ENCODE measurements around the gene SRD5A1.

Gene SRD5A1

DNA sequence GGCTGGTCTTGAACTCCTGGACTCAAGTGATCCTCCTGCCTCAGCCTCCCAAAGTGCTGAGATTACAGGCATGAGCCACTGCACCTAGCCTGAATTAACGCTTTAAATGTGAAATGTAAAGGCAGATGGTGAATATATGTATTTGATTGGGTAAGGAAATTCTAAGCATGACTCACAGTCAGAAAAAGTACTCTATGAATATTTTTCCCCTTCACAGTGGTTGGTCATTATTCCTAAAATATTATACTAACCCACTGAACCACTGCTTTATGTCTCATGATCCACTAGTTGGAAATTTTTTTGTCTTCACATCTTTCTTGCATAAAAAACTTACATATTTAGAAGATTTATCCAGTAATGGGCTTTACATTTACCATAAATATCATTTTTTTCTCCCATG, 65.5 kb downstream of the SRD5A1 start:
- TF ChIP-seq, protein P1, sequence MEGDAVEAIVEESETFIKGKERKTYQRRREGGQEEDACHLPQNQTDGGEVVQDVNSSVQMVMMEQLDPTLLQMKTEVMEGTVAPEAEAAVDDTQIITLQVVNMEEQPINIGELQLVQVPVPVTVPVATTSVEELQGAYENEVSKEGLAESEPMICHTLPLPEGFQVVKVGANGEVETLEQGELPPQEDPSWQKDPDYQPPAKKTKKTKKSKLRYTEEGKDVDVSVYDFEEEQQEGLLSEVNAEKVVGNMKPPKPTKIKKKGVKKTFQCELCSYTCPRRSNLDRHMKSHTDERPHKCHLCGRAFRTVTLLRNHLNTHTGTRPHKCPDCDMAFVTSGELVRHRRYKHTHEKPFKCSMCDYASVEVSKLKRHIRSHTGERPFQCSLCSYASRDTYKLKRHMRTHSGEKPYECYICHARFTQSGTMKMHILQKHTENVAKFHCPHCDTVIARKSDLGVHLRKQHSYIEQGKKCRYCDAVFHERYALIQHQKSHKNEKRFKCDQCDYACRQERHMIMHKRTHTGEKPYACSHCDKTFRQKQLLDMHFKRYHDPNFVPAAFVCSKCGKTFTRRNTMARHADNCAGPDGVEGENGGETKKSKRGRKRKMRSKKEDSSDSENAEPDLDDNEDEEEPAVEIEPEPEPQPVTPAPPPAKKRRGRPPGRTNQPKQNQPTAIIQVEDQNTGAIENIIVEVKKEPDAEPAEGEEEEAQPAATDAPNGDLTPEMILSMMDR (IDR thresholded peaks at IDR 0.05) = no peak

DNA sequence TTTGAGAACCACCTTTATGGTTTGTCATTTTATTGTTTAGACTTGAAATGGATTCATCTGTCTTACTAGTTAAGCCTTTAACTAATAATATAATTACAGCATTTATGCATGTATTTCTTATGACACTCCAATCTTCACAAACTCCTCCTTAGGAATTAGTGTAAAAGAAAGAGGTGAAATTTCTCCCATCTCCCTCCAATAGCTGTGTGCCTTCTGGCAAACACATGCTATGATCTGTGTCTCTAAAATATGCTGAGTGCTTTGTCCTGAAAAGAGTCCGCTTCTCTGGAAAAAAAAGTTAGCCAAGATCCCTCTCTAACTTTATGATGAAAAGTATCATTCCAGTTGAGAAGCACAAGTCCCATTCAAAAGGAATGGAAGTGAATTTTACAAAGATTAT, 66.1 kb downstream of the SRD5A1 start:
- TF ChIP-seq, protein P1 (IDR thresholded peaks at IDR 0.05) = no peak

DNA sequence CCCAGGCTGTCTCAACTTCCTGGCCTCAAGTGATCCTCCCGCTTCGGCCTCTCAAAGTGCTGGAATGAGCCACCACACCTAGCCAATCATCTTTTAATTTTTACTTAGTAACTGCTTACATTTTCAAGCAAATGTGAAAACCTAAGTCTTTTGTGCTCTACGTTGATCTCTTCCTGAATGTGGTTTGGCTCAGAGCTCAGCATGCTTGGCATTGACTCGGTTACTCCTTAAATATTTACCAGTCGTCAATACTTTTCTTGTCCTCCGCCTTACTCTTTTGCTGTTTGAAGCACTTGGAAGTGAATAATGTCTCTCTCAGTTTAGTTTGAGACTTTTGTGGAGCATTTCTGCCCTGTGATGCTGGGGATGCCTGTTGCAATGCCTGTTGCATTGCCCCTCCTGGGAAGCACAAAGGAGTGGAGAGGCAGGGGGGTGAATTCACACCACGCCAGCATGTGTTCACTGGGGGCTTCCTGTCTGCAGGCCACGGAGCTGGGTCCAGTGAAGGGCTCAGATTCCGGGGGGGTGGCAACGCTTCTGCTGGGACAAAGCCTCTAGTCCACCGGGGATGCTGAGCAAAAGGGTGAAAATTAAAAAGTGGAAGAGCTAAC, 66.9 kb downstream of the SRD5A1 start:
- TF ChIP-seq, protein P1 (IDR thresholded peaks at IDR 0.05) = no peak

DNA sequence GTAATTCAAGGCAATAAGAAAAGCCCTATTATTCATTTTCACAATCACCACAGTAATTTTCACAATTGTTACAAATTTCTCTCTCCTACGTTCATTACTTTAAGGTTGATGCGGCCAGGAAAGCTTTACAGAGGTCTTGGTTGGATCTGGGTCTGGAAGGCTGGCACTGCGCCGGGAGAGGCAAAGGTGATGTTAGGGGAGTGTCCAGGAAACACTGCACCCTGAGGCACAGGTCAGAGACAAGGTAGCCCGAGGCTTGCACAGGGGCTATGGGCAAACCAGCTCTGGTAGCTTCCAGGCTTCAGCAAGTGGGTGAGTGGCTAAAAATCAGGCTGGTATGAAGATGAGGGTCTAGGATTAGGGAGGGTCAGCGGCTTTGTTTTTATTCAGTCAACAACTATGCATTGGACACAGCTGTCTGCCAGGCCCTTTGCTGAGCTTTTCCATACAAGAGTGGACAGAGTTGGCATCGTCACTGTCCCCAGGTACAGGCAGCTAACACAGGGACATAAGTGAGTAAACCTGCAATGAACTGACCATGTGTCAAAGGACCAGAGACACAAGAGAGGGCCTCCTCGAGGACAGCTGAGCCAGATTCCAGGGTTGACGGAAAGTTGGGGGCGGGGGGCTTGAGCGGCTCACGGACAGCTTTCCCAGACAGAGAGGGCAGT, 67.6 kb downstream of the SRD5A1 start:
- TF ChIP-seq, protein P1 (IDR thresholded peaks at IDR 0.05) = no peak

DNA sequence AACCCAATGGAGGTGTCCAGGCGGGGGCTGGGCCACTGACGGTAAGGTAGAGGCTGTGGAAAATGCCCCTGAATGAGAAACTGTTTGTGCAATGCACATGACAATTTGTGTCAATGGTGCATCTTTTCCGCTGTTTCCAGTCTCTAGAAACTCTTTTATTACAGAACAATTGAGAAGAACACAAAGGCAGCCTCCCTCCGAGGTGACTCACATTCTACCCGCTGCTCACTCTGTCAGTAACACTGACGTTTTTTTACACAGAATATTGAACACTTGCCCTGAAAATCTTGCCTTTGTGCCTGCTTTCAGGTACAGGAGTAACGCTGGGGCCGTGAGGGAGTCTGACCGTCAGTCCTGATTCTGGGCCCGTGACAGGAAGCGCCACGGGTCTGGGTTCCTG, 68.3 kb downstream of the SRD5A1 start:
- TF ChIP-seq, protein P1 (IDR thresholded peaks at IDR 0.05) = no peak

DNA sequence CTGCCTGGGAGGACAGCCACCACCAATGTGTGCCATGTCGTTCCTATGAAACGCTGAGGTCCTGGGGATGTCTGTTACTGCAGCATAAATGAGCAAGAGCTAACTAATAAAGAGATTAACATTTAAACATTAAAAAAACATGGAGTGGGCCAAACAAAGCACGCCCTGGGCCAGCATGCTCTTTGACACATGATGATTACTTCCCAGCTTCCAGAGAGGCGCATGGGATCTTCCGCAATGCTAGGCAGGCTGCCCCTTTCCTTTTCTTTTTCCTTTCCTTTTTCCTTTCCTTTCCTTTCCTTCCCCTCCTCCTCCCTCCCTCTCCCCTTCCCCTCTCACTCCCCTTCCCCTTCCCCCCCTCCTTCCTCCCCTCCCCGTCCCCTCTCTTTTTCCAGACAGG, 69.4 kb downstream of the SRD5A1 start:
- TF ChIP-seq, protein P1 (IDR thresholded peaks at IDR 0.05) = no peak

DNA sequence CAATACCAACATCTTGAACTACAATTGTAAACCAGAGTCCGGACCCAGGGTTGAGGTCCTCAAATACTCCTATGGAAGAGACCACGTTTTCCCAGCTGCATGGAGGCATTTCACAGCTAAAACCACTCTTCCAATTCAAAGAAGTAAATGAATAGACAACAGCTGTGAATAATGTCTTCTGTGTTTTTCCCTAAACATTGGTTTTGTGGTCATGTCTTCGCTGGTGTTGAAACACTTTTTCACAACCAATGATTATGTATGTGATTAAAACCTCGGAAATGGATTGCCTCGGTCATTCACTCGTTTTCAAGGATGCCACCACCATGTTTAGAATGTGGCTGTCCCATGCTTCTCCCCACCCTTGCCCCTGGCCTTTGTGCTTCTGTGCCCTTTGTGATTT, 70.6 kb downstream of the SRD5A1 start:
- TF ChIP-seq, protein P1 (IDR thresholded peaks at IDR 0.05) = no peak

Data from LNCAP (cell line).